Loucy (cell line): ENCODE data around the gene CYTH3.

Experiments used
- CTCF ChIP-seq: fragments of 200-600 bp; sonication (generic); conservative IDR thresholded peaks from 2 replicates; pipeline ENCODE4 v1.5.1; 2014; ENCODE audit warnings: mild to moderate bottlenecking, antibody characterized with exemption, low read length
- EZH2phosphoT487 ChIP-seq: fragments of 200-600 bp; IDR thresholded peaks from 2 replicates; pipeline ENCODE4 v1.6.1; 2018; ENCODE audit warnings: antibody characterized with exemption, mild to moderate bottlenecking, moderate library complexity, borderline replicate concordance

- TF ChIP-seq EZH2phosphoT487, result no peak
- TF ChIP-seq CTCF, result no peak
Observed at GRCh38 chr7:6284055-6284400, 11.6 kb upstream of the CYTH3 start.
